OCI-LY7 (cell line): ENCODE results near the gene DUOXA1.
"Not testable (repeated sequence)": the region's sequence is repeated elsewhere in the genome, so short reads cannot be mapped to it uniquely, and the experiment has no call there.

Experiments
- EZH2phosphoT487 ChIP-seq: fragments of 200-600 bp; sonication (generic); IDR thresholded peaks from 2 replicates; pipeline ENCODE4 v1.6.1; 2018; ENCODE audit warnings: low read depth, borderline replicate concordance, mild to moderate bottlenecking, mixed run types, antibody characterized with exemption, low read length, moderate library complexity, mixed read lengths
- TF ChIP-seq, protein P1 (sequence below): fragments of 200-600 bp; sonication (generic); conservative IDR thresholded peaks from 2 replicates; pipeline ENCODE4 v1.5.1; 2014; ENCODE audit warnings: mild to moderate bottlenecking, antibody characterized with exemption, low read length, moderate library complexity, mixed read lengths

DNA sequence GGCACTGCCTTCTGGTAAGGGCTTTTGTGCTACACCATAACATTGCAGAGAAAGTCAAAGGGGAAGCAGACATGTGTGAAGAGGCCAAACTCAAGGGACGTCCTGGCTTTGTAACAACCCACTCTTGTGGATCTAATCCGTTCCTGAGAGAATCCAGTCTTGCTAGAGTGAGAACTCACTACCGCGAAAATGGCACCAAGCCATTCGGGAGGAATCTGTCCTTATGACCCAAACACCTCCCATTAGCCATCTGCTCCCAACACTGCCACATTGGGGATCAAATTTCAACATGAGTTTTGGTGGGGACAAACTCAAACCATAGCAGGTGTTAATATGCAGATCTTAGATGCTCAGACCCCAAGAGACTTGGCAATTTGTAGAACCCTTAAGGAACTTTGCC, 50.5 kb downstream of the DUOXA1 start:
- TF ChIP-seq, protein P1, sequence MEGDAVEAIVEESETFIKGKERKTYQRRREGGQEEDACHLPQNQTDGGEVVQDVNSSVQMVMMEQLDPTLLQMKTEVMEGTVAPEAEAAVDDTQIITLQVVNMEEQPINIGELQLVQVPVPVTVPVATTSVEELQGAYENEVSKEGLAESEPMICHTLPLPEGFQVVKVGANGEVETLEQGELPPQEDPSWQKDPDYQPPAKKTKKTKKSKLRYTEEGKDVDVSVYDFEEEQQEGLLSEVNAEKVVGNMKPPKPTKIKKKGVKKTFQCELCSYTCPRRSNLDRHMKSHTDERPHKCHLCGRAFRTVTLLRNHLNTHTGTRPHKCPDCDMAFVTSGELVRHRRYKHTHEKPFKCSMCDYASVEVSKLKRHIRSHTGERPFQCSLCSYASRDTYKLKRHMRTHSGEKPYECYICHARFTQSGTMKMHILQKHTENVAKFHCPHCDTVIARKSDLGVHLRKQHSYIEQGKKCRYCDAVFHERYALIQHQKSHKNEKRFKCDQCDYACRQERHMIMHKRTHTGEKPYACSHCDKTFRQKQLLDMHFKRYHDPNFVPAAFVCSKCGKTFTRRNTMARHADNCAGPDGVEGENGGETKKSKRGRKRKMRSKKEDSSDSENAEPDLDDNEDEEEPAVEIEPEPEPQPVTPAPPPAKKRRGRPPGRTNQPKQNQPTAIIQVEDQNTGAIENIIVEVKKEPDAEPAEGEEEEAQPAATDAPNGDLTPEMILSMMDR: not testable (repeated sequence)
- TF ChIP-seq EZH2phosphoT487: not testable (repeated sequence)
